SKM-1 (cell line): ENCODE results near the gene FCRL6.

ENCODE experiments used
- DNase-seq: peaks from one replicate; lab custom pipeline; 2025; ENCODE audit not compliant: unreplicated experiment; lab: John Stamatoyannopoulos, UW

FCRL6 gene

DNA sequence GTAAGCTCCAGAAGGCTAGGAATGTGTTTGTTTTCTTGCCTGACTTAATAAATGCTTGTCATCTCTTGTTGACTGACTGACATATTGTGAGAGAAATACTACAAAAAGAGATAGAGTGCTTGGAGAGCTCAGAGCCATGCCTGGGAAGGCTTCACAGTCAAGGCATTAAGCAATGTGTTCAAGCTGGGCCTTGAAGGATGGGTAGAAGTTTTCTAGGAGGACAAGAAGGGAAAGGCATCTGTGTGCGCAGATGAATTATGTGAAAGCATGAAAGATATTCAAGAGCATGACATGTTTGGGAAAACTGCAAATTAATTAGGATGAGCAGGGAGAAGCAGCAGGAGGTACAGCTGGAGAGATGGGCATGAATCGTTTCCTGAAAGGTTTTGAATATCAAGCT is 30.1 kb downstream of the FCRL6 start:
- no peak for DNase-seq

GRCh38 chr1:159835356-159835755 is 33.2 kb downstream of the FCRL6 start:
- no peak for DNase-seq

- no peak for DNase-seq
Measured at GRCh38 chr1:159835862-159836525, 33.8 kb downstream of the FCRL6 start.

DNA sequence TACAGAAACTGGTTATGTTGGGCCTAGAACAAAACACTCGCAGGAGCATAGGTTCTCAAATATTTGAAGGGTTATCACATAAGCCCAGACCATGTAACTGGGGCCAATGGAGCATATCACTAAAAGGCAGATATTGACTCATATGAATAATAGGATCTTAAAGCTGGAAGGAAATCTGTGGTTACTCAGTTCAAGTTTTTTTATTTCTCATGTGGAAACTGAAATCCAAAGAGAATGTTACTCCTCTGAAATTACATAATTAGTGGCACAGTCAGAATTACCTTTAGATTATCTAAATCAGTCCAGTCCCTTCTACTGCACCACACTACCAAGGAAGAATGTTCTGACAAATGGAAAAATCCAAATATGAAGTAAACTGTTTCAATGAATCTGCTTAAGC is 36.6 kb downstream of the FCRL6 start:
- DNase-seq: no peak

DNA sequence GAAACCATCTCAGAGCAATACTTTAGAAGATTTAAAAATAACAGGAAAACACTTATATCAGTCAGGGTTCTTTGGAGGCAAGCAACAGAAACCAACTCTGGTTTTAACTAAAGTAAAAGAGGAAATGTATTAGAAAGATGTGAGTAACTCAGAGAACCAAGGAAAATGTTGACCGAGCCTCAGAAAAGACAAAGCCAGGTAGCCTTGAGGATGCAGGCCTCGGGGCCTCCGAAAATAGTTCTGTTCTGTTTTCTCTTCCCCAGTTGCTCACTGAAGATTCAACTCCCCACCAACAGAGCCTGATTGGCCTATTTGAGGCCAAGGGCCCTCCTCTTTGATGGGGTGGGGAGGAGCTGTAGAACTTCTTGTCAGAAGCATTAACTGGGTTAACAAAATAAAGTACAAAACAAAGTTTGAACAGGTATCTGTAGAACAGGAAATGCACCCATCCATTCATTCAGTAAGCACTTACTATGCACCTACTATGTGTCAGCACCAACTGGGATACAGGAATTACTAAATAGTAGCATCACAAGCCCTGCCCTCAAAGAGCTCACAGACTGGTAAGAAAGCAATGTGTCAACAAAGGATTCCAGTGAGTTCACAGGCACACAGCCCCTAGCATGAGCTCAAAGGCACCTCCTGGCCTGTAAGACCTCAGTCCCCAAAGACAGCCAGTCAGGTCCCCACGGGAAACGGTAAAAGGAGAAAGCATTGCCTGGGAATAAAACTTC is 37.1 kb downstream of the FCRL6 start:
- no peak for DNase-seq

GRCh38 chr1:159841749-159842148 is 39.6 kb downstream of the FCRL6 start:
- DNase-seq: no peak

DNA sequence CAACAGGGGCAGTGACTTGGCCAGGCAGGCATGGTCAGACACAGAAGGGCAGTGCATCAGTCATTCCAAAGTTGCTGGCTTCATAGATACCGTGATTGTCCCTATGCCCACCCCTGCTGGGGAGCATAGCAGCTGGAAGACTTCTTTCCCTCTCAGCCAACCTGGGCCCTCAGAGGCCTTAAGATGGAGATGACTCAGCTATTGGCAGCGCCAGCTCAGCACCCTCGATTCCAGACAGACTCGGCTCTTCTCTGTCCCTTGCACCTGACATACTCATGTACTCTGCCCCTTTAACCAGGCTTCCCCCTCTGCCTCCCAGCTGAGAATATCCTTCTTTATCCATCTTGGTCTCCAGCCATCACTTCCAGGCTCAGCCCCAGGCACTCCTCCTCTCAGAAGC is 41.3 kb downstream of the FCRL6 start:
- no peak for DNase-seq

GRCh38 chr1:159845751-159846629 is 43.8 kb downstream of the FCRL6 start:
- no peak for DNase-seq

GRCh38 chr1:159847231-159847630 is 45.1 kb downstream of the FCRL6 start:
- no peak for DNase-seq

DNA sequence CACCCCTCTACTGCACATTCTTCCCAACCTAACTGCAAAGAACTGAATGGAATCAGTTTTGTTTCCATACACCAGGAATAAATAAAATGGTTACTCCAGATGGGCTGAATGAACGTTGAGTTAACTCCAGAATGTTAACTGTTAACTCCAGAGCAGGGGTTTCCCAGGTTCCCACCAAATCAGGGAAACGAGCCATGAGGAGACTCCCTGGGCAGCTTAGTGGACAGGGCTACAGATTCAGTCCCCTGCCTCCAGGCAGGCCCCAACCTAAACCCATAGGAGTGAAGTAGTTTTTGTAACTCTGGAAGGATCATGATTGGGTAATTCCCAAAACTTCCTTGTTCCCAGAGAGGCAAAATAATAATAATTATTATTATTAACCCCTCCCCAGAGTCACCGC is 46.2 kb downstream of the FCRL6 start:
- DNase-seq: no peak

- no peak for DNase-seq
Measured at GRCh38 chr1:159849626-159850366, 47.6 kb downstream of the FCRL6 start.

- DNase-seq: peak; percentile 70
Measured at GRCh38 chr1:159851407-159851806, 49.2 kb downstream of the FCRL6 start.

- DNase-seq: no peak
Measured at GRCh38 chr1:159853417-159854115, 51.4 kb downstream of the FCRL6 start.

- no peak for DNase-seq
Measured at GRCh38 chr1:159854116-159854692, 52.0 kb downstream of the FCRL6 start.

DNA sequence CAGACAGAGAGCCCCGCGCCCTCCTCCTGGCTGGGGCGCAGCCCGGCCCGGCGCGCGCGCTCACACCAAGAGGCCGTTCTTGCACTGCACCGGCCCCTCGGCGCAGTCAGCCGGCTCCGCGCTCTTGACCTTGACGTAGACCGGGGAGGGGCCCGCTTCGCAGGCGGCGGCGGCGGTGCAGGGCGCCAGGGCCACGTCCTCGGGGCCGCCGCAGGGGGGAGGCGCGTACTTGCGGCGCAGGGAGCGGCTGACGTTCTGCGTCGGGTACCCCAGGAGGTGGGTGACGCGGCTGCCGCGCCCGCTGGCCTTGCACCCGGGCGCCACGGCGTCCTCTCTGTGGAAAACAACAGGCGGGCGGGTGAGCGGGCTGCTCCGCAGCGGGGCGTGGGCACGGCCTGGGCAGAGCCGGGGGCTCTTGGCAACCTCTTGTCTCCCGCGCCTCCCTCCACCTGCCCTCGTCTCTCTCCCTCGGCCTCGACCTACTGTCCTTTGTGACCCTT is 52.6 kb downstream of the FCRL6 start:
- DNase-seq: peak; percentile 61

DNA sequence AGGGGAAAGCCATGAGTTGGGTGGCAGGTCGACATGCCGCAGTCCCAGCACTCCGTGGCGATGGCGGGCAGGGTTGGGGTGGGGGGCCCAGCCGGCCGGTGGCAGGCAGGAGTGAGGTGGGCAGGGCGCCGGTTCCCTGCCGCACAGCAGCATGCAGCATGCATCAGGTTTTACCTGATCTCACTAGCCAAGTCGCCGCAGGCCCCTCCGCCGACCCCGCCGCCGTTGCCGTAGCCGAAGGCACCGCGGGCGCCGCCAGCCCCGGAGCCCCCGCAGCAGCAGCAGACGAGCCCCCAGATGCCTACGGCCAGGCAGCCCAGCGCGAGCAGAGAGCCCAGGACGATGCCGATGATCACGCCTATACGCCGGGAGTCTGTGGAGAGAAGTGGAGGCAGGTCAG is 53.5 kb downstream of the FCRL6 start:
- DNase-seq: no peak

DNA sequence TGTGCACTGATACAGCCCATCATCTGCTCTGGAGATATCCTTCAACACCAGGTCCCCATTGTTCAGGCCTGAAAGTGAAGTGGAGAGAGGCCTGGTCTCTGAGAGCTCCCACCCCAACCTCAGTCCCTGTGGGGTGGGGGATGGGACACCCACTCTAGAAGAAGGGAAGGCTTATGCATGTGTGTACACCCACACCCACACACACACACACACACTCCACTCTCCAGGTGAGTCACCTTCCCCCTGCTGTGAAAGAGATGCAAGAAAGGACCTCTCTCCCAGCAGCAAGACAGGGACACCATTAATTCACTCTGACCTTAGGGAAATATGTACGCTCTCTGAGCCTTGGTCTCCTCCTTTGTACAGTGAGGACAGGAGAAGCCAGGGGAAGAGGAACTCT is 54.4 kb downstream of the FCRL6 start:
- no peak for DNase-seq

DNA sequence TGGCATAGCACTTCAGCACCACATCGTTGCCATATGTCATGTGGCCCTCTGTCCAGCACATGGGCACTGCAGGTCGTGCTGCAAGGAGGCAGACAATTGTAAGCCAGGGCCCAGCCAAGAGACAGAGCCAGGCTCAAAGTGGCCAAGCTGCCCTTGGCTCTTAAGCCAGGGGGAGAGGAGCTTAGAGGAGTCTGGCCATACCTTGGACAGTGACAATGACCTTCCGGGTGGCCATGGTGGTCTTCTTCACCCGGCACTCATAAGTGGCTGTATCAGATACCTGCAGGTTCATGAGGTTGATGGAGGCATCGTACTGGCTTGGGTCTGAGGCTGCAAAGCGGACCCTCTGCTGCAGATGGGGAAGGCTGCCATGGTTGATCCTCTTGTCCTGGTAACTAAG is 55.7 kb downstream of the FCRL6 start:
- DNase-seq: no peak

GRCh38 chr1:159859767-159860322 is 57.7 kb downstream of the FCRL6 start:
- no peak for DNase-seq

DNA sequence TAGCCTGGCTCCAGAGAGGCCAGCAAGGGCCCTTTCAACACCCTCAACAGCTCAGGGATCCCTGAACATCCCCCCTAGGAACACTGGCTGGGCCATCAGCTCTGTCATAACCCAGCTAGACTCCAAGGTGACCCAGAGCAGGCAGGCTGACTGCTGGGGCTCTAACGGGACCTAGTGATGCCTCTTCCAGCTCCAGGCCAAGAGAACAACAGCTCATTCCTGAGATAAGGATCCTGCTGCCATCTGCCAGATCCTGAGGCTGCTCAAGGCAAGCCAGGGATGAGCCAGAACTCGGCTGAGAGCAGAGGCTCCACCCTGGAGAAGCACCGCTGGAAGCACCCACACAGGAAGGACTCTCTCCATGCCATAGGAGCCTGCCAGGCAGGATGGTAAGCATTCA is 58.3 kb downstream of the FCRL6 start:
- no peak for DNase-seq
